ENCODE measurements around the gene PSMD5.
"Not testable (repeated sequence)": the region's sequence is repeated elsewhere in the genome, so short reads cannot be mapped to it uniquely, and the experiment has no call there.

PSMD5 gene

DNA sequence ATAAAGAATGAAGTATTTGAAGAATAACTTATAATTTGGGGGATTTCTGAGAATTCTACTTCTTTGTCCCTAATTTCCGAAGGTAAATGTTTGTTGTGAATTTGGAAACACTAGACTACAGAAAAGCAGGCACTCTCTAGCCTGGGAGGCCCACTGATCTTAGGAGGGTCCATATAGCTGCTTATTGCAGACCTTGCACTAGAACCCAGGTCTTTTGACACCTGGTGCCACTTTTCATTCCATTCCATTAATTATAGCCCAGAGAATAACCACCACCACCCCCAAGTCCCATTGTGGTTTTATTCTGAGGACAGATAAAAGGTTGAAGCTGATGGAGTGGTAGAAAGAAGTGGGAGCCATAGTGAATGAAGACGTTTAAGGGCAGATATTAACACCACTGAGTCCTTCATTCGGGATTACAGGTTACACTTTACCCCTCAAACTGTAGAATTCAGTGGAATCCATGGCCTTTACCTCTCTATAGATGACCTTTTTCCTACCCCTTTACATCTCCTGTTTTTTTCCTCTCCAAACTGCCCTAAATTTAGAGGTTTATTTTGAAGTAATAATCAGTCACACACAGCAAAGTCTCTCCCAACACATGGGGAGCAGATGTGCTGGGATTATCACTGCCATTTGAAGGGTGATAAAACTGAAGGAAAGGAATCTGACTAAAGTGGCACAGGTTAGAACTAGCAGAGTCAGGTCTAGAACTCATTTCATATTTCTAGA is 12.0 kb upstream of the PSMD5 start:
- DNase-seq = no peak

DNA sequence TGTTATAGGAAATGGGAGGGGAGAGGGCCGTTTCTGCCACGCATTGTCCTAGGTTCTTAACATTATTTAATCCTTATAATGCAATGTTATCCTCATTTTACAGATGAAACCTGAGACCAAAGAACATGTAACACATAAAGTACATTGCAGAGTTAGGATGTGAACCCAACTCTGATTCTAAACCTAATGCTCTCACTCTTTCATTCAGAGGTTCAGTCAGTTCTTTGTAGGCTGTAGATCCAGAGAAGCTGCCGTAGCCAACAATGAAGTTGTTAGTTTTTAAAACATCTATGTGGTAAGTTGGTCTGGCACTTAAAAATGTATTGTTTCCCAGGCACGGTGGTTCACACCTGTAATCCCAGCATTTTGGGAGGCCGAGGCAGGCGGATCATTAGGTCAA is 10.5 kb upstream of the PSMD5 start:
- DNase-seq = no peak

DNA sequence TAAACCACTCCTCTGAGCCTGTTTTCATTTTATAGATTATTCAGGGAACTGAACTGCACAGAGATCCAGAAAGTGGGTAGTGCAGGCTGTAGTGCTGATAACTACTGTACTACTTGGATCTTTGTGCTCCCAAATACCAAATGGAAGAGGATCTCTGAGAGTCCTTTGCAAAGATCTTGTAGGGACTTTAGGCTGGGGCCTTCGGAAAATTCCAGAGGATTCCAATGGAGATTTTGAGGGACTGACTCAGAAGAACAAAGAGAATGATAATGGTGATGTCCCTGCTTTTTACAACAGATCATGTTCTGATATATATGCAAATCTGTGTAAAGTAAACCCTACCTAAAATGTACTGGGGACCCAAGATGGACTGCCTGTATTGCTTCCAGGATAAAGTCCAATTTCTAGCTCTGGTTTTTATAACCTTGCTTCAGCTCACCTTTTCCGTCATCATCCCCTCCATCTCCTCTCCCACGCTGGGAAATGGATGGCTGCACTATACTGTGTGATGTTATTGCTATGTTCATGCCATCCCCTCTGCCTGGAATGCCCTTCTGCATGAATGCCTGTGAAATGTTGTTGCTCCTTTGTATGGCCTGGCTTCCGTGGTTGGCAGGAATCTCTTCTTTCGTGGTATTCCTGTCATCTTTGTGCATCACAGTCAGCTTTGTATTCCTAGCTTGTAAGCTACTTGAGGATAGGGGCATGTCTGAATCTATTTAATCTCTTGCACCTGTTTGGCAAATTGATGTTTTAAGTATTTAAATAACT is 9.7 kb upstream of the PSMD5 start:
- no peak for DNase-seq

DNA sequence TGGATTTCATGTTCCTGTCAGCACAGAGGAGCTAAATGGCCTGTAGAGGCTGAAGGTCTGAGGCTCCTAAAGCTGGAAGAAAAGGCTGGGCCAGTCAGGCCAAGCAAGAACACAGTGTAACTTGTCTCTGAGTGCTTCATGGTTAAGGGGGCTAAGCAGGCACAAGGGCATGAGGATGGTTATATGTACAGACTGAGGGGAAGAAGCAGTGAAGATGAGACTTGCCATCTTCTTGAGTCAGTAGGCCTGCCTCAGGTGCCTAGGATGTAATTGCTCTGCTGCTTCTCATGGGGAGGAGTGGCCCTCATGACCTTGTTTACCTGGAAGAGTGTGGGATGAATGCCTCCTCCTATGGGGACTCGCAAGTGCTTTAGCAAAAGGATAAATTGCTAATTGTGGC is 8.7 kb upstream of the PSMD5 start:
- no peak for DNase-seq

DNA sequence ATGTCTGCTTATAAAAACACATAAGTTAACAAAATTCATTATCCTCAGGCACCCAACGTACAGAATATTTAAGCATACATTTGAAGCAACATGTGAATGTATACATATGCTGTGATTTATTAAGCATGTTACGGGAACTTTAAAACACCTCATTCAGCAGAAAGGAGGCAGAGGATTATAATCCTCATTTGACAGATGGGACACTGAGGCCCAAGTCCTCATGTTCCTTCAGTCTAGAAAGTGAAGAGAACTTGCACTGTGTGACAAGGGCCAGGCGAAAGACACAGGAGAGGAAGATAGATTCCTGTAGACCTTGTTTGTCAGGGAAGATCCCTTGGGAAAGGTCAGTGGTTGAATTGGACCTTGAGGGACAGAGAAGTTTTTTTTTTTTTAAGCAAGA is 7.6 kb upstream of the PSMD5 start:
- no peak for DNase-seq

DNA sequence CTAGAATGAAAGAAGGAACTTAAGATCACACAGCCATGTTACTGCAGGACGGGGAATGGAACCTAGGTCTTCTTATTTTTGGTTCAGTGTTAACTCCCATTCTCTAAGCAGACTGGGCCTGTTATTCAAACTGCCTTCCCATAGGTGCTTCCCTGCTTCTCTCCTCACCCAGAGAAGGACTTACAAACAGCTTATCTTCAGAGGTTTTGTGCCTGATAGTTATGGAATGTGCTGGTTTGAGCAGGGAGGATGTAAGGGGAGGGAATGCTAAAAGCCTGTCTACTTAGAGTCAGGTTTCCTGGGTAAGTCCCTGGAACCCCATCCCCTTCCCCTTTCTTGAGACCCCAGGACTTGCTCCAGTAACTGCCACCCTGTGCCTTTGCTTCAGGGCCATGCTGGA is 4.2 kb upstream of the PSMD5 start:
- DNase-seq = no peak

DNA sequence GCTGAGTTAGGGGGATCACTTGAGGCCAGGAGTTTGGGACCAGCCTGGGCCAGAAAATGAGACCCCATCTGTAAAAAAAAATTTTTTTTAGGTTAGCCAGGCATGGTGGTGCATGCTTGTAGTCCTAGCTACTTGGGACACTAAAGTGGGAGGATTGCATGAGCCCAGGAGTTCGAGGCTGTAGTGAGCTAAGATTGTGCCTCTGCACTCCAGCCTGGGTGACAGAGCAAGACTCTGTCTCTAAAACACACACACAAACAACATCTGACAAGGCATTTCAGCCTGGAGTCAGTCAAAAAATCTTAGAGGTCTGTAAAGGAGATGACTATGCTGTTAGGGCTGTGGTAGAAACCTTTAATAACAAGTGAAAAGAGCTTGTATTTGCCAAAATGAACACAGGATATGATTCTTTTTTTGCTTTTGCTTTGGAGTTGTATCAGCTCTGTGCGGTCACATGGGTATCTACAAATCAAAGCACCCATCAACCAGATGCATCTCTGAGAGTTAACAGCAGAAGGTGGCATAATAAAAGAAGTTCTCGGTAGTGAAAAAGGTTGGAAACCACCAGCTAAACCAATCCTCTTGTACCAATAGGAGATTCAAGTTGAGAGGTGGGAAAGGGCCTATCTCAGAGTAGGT is 3.6 kb upstream of the PSMD5 start:
- DNase-seq = peak in 2 of 5 donors; percentile 29 to 82

DNA sequence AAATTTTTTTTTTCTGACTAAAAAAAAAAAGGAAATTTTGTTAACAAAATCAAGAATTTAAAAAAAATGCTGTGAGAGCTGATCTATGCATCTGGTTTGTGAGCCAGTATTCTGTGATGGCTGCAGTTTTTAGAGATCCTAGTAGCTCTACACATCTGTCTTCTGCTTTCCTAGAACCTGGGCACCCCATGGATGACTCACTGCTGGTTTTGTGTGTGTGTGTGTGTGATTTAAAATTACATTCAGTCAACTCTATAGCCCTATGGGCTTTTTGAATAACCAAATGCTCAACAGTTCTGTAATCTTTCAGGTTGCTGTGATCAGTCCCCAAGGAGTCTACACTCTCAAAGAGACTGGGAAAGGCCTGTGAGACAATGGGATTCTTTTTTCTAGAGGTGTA is 2.5 kb upstream of the PSMD5 start:
- DNase-seq = peak in 1 of 5 donors; percentile 70

DNA sequence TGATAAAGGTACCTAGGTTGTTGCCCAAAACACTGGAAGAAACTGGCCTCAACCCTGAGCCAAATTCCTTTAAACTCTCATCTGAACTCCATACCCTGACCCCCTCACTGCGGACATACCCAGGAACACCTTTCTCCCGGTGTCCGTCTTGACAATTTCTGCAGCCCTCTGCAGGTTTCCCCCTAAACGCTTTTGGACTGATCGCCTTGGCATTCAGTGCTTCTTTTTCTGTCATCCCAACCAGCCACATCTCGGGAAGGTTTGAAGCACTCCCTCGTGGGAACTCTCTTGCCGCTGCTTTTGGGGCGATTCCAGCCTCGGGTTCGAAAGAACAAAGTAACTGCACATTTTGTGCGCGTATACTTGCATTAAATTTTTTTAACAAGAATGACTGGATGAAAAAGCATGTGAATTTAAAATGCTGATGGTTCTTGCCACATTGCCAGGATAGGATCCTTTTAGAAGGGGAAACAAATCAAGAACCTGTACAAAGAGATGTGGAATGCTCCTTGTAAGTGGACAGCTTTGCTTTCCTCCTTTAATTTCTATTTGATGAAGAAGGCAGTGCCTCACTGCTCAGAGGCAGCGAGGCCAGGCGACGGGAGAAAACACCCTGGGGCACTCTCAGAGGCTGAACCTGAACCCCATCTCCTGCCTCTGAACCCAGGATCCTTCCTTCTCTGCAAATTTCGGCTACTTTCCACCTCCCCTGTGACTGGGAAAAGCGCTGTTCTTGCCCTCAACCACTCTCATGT is 615 bp downstream of the PSMD5 start:
- no peak for DNase-seq

DNA sequence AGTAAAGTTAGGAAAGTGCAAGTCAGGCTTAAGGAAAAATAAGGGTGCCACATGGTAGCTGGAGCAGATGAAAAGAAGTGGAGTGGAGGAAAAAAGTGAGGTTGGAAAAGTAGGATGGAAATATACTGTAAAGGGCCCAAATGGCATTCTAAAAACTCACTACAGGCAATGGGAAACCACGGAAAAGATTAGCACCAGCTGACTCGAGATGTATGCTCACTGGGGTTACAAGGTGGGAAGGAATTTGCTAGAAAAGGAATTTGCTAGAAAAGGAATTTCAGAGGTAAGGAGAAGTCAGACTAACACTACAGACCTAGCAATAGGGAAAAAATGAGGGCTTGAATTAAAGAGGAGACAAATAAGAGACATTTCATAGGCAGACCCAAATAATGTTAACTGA is 3.6 kb downstream of the PSMD5 start:
- DNase-seq = no peak

DNA sequence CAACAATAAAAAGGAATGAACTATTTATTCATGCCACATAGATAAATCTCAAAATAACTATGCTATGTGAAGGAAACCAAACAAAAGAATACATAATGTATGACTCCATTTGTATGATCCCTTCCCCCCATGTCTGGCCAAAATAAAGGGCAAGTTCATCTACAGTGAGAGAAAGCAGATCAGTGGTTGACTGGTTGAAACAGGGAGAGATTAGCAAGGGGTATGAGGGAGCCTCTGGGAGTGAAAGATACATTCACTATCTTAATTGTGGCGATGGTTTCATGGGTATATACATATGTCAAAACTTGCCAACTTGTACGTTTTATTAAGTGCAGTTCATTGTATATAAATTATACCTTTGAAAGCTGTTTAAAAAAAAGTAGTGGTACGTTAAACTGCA is 4.8 kb downstream of the PSMD5 start:
- no peak for DNase-seq

DNA sequence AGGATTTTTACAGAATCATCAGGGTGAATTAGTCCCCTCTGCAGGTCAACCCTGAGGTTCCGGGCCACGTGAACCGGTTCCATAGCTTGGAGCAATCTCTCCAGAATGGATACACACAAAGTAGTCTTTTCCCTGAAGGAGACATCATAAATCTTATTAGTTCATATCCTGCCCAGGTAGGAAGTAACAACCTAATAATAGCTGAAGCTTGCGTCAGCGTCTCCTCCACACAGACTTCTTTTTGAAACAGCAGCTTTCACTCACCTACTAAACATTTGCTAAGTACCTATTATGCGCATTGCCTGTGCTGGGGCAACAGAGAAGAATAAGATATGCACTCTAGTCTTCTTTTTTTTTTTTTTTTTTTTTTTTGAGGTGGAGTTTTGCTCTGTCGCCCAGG is 9.4 kb downstream of the PSMD5 start:
- DNase-seq = no peak

DNA sequence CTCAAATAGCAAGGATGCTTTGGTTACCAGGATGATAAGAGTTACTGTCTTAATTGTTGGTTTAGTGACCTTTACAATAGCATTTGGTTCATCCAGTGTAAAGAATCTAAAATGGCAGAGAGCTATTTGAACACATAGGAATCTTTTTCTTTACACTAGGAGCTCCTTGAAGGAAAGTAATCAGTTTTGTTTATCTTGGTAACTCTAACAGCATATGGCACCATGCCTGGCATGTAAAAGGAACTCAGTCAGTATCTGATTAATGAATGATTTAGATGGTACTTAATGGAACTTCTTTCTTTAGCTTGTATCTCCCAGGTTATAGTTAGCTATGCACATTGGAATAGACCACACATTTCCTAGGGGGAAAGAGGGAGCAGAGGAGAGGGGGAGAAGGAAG is 9.9 kb downstream of the PSMD5 start:
- DNase-seq = no peak

DNA sequence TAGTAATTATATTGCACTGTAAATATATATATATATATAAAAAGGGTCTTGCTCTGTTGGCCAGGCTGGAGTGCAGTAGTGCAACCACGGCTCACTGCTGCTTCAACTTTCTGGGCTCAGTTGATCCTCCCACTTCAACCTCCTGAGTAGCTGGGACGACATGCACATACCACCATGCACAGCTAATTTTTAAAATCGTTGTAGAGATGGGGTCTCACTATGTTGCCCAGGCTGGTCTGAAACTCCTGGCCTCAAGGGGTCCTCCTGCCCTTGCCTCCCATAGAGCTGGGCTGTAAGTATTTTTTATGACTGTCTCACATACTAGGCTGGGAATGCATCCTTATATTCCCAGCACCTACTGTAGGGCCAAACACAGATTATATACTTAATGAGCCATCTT is 11.9 kb downstream of the PSMD5 start:
- no peak for DNase-seq

DNA sequence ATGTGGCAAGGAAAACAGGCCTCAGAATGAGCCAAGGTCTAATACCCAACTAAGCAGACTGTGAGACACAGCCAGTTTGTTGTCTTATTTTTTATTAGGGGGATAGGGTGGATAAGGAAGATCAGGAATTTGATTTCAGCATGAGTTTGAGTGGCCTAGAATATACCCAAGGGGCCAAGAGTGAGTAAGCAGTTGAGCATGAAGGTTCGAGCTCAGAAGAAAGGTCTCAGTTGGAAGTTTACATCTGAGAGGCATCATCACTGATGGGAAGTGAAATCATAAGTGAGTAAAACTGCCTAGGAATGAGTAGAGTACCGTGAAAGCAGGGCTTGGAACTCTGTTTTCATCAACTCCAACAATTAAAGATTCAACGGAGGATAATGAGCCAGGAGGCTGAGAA is 12.6 kb downstream of the PSMD5 start:
- DNase-seq = no peak

DNA sequence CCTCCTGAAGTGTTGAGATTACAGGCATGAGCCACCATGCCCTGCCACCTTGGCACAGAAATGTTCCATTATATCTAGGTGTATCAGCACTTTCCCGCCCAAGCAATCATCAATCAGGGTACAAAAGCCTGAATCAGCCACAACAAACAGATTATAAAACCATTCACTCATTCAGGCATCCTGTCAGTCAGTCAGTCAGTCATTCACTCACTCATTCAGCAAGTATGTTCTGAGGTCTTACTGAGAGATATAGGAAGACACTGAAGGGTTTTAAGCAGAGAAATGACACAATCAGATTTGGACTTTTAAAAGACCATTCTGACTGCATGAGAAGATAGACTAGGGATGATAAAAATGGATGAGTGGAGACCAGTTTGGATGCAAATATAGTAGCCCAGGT is 13.1 kb downstream of the PSMD5 start:
- no peak for DNase-seq

DNA sequence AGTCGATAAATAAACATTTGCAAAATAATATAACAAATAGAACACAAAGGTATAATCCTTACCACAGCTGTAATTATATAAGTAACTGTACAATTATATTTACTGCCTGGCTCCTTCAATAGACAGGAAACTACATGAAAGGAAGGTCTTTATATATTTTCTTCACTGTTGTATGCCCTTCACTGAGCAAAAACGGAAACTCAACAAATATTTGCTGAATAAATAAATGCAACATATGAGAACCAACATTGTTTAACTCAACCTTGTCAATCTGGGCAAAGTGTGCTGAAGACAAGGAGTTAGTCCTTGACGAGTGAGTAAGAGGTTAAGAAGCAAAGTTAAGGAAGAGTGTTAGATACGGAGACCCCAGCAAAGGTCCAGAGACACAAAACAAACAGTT is 22.6 kb downstream of the PSMD5 start:
- no peak for DNase-seq

DNA sequence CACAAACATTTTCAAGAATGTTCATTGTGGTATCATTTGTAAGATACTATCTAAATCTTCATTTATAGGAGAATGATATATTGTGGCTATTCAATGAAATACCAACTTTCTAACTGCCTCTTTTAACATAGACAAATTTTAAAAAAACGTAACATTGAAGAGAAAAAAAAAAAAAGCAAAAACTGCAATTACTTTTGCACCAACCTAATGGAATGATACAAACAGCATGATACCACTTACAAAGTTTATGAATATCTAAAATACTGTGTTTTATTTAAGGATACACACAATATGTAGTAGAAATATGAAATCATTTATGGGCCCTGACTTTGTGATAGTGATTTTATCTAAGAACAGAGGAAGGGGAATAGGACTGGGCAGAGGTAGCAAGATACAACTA is 24.1 kb downstream of the PSMD5 start:
- DNase-seq = no peak

DNA sequence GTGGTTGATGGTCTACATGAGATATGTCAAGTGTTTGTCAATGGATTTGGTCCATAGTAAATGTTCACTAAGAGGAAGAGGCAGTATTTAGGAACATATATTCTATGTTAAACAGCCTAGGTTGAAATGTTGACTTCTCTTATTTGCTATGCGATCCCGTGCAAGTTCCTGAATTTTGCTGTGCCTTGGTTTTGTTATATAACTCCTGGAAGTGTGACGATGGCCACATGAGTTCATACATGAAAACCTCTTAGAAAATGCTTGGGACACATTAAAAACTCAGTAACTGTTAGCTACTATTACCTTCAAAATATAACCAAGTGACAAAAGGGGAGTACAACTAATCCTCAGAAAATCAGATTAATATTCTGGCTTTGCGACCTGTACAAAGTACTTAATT is 27.6 kb downstream of the PSMD5 start:
- no peak for DNase-seq

DNA sequence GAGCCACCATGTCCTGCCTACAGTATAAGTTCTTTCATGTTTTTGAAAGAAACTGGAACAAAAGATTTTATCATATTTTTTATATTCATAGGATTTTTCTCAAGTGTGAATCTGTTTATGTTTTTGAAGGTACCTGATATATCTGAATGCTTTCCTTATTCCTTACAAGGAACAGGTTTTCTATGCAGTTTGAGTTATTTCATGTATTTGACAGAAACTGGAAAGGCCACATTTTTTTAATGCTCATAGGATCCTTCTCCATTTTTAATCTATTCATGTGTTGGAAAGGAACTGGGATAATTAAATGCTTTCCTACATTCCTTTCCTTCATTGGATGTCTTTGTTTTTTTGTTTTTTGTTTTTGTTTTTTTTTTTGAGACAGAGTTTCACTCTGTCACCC is 33.8 kb downstream of the PSMD5 start:
- no peak for DNase-seq

DNA sequence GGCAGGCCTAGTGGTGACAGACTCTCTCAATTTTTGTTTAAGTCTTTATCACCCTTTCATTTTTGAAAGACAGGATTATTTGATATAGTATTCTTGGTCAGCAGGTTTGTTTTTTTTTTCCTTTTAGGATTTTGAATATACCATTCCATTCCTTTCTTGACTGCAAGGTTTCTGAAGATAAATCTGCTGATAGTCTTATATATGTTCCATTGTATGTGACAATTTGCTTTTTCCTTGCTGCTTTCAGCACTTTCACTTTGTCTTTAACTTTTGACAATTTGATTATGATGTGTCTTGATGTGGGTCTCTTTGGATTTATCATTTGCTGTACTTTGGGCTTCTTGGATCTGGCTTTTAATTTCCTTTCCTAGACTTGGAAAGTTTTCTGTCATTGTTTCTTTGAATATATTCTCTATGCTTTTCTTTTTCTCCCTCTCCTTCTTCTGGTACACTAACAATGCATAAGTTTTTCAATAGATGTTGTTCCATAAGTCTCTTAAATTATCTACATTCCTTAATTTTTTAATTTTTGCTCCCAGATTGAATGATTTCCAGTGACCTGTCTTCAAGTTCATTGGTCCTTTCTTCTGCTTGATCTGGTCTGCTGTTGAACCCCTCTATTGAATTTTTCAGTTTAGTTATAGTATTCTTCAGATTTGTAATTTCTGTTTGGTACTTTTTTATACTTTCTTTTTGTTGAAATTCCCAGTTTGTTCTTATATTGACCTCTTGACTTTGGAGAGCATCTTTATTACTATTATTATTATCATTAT is 34.9 kb downstream of the PSMD5 start:
- no peak for DNase-seq

DNA sequence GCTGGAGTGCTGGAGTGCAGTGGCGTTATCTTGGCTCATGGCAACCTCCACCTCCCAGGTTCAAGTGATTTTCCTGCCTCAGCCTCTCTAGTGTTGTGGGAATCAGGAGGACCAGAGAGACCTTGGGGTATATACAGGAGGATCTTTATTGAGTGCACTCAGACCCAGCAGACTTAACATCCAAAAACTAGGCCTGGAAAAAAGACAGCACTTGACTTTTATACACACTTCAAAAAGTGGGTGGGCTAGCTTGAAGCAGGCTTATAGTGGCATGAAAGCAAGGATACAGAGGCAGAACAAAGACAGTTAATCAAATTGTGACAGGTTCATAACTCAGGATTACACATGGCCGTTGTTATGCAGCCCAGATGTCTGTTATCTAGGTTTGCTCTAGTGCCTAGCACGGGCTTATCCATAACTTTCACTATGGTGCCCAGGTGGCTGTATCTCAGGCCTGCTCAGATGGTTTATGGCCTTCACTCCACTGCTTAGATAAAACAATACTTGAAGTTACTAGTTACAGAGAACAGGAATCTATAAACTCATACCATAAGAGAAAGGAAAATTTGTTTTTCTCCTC is 37.8 kb downstream of the PSMD5 start:
- DNase-seq = not testable (repeated sequence)
